Osteocyte (in vitro differentiated cells): ENCODE measurements around the gene SH3PXD2A. TPM values are rescaled to one million over a fixed set of nuclear protein-coding genes. Genes with fewer than 3 reads are reported as not detected.

Experiments
- DNase-seq: peaks from one replicate; pipeline ENCODE4 v3.0.0; 2021; ENCODE audit warnings: mixed read lengths; ENCODE audit not compliant: unreplicated experiment; ENCODE audit errors: extremely low spot score
- H3K27ac Mint-ChIP-seq: one replicate; pipeline ENCODE4 v1.8.0; 2021; ENCODE audit warnings: mild to moderate bottlenecking, mixed read lengths; ENCODE audit not compliant: unreplicated experiment
- H3K27me3 Mint-ChIP-seq: one replicate; pipeline ENCODE4 v1.8.0; 2021; ENCODE audit warnings: mixed read lengths; ENCODE audit not compliant: unreplicated experiment
- H3K36me3 Mint-ChIP-seq: one replicate; pipeline ENCODE4 v1.8.0; 2021; ENCODE audit warnings: mixed read lengths; ENCODE audit not compliant: unreplicated experiment
- H3K4me1 Mint-ChIP-seq: one replicate; pipeline ENCODE4 v1.8.0; 2021; ENCODE audit warnings: mixed read lengths; ENCODE audit not compliant: unreplicated experiment
- H3K4me3 Mint-ChIP-seq: one replicate; pipeline ENCODE4 v1.8.0; 2021; ENCODE audit warnings: mild to moderate bottlenecking, moderate library complexity, mixed read lengths; ENCODE audit not compliant: unreplicated experiment
- H3K9me3 Mint-ChIP-seq: one replicate; pipeline ENCODE4 v1.8.0; 2021; ENCODE audit warnings: mixed read lengths; ENCODE audit not compliant: unreplicated experiment
- CTCF ChIP-seq: fragments of 200-600 bp; sonication (generic); IDR thresholded peaks from 2 replicates; pipeline ENCODE4 v1.5.0; 2021; ENCODE audit warnings: antibody characterized with exemption, mild to moderate bottlenecking, moderate library complexity
- total RNA-seq: library from RNA; stranded (reverse); gene quantifications from 2 replicates; pipeline ENCODE4 v1.2.1, GENCODE V29; 2021

SH3PXD2A gene
- total RNA-seq, 1 donor from 2014 or later, result 43.0 TPM

DNA sequence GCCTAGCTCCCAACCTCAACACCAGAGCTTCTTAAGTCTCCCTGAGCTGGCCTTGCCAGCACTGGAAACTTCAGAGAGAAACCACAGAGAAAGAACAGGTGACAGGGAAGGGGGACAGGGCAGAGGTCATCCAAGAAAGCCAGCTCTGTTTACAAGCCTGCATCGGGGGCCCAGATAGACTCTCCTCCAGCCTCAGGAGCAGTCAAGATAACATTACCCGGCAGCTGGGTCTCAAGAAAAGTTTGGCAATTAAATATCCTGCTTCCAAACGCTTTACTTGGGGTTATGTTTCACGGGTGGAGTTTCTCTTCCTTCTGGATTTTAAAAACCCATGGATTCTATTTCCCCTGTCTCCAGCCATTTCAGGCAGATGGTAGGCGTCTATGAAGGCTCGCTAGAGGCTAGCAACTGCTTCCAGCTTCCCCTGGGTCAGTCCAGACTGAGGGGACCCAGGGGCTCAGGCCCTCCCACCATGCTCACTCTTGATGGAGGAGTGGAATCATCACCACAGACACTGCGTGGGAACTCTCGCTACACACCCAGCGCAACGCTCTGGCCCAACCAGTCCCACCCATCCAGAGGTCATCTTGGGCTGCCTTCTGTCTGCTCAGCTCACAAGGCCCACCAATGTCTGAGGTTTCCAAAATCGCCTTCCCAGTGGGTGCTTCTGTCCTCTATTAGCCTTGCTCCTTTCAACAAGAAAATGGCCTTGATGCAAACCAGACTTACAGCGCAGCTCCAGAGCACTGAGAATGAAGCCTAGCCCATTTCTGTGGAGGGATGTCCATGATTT, 48.8 kb downstream of the SH3PXD2A start:
- no peak overlapping the region for H3K4me3 Mint-ChIP-seq
- H3K36me3 Mint-ChIP-seq, result no peaks in the 10 kb centered on the region
- no peaks in the 10 kb centered on the region for H3K9me3 Mint-ChIP-seq
- H3K4me1 Mint-ChIP-seq, result peaks cover 4% of the 10 kb centered on the region
- peaks cover 6% of the 10 kb centered on the region for H3K27me3 Mint-ChIP-seq
- no peak for DNase-seq
- no peak overlapping the region for H3K27ac Mint-ChIP-seq
- TF ChIP-seq CTCF, result no peak

DNA sequence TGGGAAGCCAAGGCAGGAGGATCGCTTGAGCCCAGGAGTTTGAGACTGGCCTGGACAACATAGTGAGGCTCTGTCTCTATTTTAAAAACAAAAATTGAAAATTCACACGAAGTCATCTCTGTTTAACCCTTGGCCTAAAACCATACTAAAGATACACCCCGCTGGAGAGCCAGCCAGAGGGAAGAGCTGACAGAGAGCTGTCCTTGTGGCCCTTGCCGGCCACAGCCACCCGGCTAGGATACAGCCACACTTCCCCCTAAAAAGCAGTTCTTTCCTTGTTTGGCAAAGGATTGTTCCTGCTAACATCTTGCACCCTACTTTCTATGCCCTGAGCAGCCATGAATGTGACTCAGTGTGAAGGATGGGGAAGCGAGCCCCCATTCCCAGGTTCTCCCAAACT, 49.6 kb downstream of the SH3PXD2A start:
- H3K9me3 Mint-ChIP-seq, result no peaks in the 10 kb centered on the region
- no peak for DNase-seq
- TF ChIP-seq CTCF, result no peak
- H3K27ac Mint-ChIP-seq, result no peak overlapping the region
- H3K27me3 Mint-ChIP-seq, result peaks cover 6% of the 10 kb centered on the region
- H3K4me3 Mint-ChIP-seq, result no peak overlapping the region
- H3K4me1 Mint-ChIP-seq, result peaks cover 6% of the 10 kb centered on the region
- no peaks in the 10 kb centered on the region for H3K36me3 Mint-ChIP-seq

DNA sequence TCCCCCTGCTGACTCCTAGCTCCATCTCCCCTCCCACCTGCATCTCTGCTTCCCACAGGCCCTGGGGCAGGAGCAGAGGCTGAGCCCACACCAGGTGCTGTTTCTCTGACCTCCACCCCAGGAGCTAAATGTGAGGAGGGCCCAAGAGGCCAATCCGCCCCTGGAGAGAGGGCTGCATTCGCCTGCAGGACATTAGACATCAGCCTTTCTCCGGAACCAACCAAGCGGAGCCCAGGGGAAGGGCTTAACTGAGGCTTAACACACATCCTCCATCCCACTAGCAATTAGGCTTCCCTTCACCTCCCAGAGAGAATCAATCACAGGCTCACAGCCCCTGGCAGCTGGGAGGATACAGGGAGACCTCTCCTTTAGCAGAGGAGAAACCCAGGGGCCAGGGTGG, 50.5 kb downstream of the SH3PXD2A start:
- DNase-seq, result no peak
- Mint-ChIP-seq H3K9me3 (no peaks in the 10 kb centered on the region), H3K4me1 (peaks cover 13% of the 10 kb centered on the region), H3K4me3 (no peak overlapping the region), H3K36me3 (no peaks in the 10 kb centered on the region), H3K27me3 (peaks cover 6% of the 10 kb centered on the region), H3K27ac (no peak overlapping the region)
- TF ChIP-seq CTCF, result no peak

- H3K27me3 Mint-ChIP-seq, result peaks cover 6% of the 10 kb centered on the region
- no peaks in the 10 kb centered on the region for H3K36me3 Mint-ChIP-seq
- peaks cover 21% of the 10 kb centered on the region for H3K4me1 Mint-ChIP-seq
- no peak overlapping the region for H3K27ac Mint-ChIP-seq
- DNase-seq, result no peak
- no peaks in the 10 kb centered on the region for H3K9me3 Mint-ChIP-seq
- TF ChIP-seq CTCF, result no peak
- H3K4me3 Mint-ChIP-seq, result no peak overlapping the region
Measured at GRCh38 chr10:103803941-103804340, 51.4 kb downstream of the SH3PXD2A start.

DNA sequence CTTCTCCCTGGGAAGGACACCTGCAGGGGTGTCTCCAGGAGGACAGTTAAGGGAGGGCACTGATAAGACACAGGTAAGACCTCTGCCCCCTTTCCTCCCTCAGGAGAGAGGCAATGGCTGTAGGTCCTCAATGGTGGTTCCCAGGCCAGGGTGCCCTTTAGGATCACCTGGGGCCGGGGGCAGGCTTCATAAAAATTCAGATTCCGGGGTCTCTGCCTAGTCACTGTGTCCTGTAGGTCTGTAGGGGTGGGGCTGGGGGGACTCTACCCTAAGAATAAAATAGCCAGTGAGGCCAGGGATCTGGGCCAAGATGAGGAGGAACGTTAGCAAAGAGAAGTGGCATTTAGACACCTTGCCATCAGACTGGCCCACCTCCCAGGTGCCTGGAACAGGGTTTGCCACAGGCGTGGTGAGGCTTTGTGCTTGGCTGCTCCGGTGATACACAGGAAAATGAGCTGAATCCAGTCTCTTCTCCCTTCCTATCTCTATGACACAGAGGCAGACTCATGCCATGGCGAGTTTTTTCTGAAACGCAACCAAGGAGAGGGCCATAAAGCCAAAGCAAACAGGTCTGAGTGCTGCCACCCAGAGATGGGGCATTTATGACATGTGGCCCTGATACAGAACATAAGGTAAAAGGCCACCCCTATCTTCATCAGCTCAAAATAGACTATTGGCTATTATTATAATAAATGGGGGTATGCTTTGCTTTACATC, 52.6 kb downstream of the SH3PXD2A start:
- peaks cover 21% of the 10 kb centered on the region for H3K4me1 Mint-ChIP-seq
- no peaks in the 10 kb centered on the region for H3K36me3 Mint-ChIP-seq
- no peak for TF ChIP-seq CTCF
- DNase-seq, result no peak
- no peak overlapping the region for H3K4me3 Mint-ChIP-seq
- H3K9me3 Mint-ChIP-seq, result no peaks in the 10 kb centered on the region
- H3K27me3 Mint-ChIP-seq, result peaks cover 6% of the 10 kb centered on the region
- H3K27ac Mint-ChIP-seq, result no peak overlapping the region
